Stimulated activated CD4-positive, alpha-beta T cell treated with anti-CD3 and anti-CD28 coated beads, Interleukin-1b, Interleukin-23, amount 100 ng/mL, for 1 hour (primary cell): Measurements from ENCODE around the gene TMEM51.

Experiments
- DNase-seq, 2 donors: peaks; one replicate each; pipeline ENCODE4 v3.0.0-alpha.2; 2020; ENCODE audit warnings: low read depth in 2 of 2

TMEM51 gene

GRCh38 chr1:15153184-15153841, at the start of gene TMEM51:
TSS of gene TMEM51 (plus strand) at chr1:15153747. CDS start at chr1:15215088, 61,341 bp downstream.
- no peak for DNase-seq

- DNase-seq: no peak
These were observed 49.6 kb upstream of the TMEM51 start for GRCh38 chr1:15103906-15104305.

GRCh38 chr1:15104768-15105167, 48.8 kb upstream of the TMEM51 start:
- no peak for DNase-seq

- no peak for DNase-seq
These were observed 46.9 kb upstream of the TMEM51 start for GRCh38 chr1:15106608-15107007.

- no peak for DNase-seq
These were observed 46.4 kb upstream of the TMEM51 start for GRCh38 chr1:15107058-15107687.

- DNase-seq: no peak
These were observed 45.6 kb upstream of the TMEM51 start for GRCh38 chr1:15107911-15108310.

GRCh38 chr1:15110128-15110866, 43.2 kb upstream of the TMEM51 start:
- no peak for DNase-seq

- DNase-seq: no peak
These were observed 42.7 kb upstream of the TMEM51 start for GRCh38 chr1:15110867-15111230.

- DNase-seq: no peak
These were observed 40.4 kb upstream of the TMEM51 start for GRCh38 chr1:15113146-15113545.

- no peak for DNase-seq
These were observed 38.7 kb upstream of the TMEM51 start for GRCh38 chr1:15114884-15115283.

- DNase-seq: no peak
These were observed 37.8 kb upstream of the TMEM51 start for GRCh38 chr1:15115542-15116330.

- no peak for DNase-seq
These were observed 36.6 kb upstream of the TMEM51 start for GRCh38 chr1:15116966-15117365.

GRCh38 chr1:15117671-15118325, 35.7 kb upstream of the TMEM51 start:
- no peak for DNase-seq

- DNase-seq: no peak
These were observed 35.0 kb upstream of the TMEM51 start for GRCh38 chr1:15118579-15118978.

GRCh38 chr1:15120251-15120945, 33.1 kb upstream of the TMEM51 start:
- no peak for DNase-seq

GRCh38 chr1:15122331-15122730, 31.2 kb upstream of the TMEM51 start:
- DNase-seq: no peak

GRCh38 chr1:15123270-15123669, 30.3 kb upstream of the TMEM51 start:
- no peak for DNase-seq

GRCh38 chr1:15123925-15124324, 29.6 kb upstream of the TMEM51 start:
- DNase-seq: no peak

GRCh38 chr1:15124362-15125100, 29.0 kb upstream of the TMEM51 start:
- DNase-seq: no peak

GRCh38 chr1:15125101-15125745, 28.3 kb upstream of the TMEM51 start:
- DNase-seq: no peak
